Activated CD4-positive, alpha-beta memory T cell treated with anti-CD3 and anti-CD28 coated beads, Interleukin-2, amount 10 ng/mL, durations not matched to agents 7 days and 5 days (primary cell): ENCODE measurements around the gene TJP3. TPM values are rescaled to one million over a fixed set of nuclear protein-coding genes. Genes with fewer than 3 reads are reported as not detected.
"Not testable (repeated sequence)": the region's sequence is repeated elsewhere in the genome, so short reads cannot be mapped to it uniquely, and the experiment has no call there.

Source experiments
- CTCF ChIA-PET: fragments of 350-600 bp; sonication (Branson Sonifier 250); formaldehyde crosslinking; loops from one replicate; lab custom pipeline; 2021; ENCODE audit warnings: antibody characterized with exemption, inconsistent platforms; lab: Charles Lee
- POLR2A ChIA-PET: fragments of 350-600 bp; sonication (Branson Sonifier 250); formaldehyde crosslinking; loops from one replicate; lab custom pipeline; 2021; ENCODE audit warnings: antibody characterized with exemption; lab: Charles Lee
- DNase-seq: peaks from one replicate; pipeline ENCODE4 v3.0.0-alpha.2; 2020
- H3K27ac Mint-ChIP-seq: one replicate; pipeline ENCODE4 v1.8.0; 2021; ENCODE audit warnings: mild to moderate bottlenecking, mixed read lengths
- H3K27me3 Mint-ChIP-seq: one replicate; pipeline ENCODE4 v1.8.0; 2021; ENCODE audit warnings: mixed read lengths
- H3K36me3 Mint-ChIP-seq: one replicate; pipeline ENCODE4 v1.8.0; 2021; ENCODE audit warnings: low read depth, mixed read lengths
- H3K4me1 Mint-ChIP-seq: one replicate; pipeline ENCODE4 v1.8.0; 2021; ENCODE audit warnings: mixed read lengths
- H3K4me3 Mint-ChIP-seq: one replicate; pipeline ENCODE4 v1.8.0; 2021; ENCODE audit warnings: mild to moderate bottlenecking, mixed read lengths
- H3K9me3 Mint-ChIP-seq: one replicate; pipeline ENCODE4 v1.8.0; 2021; ENCODE audit warnings: mixed read lengths
- total RNA-seq, 2 experiments: library from RNA; stranded (reverse); gene quantifications; one replicate each; pipeline ENCODE4 v1.2.3, GENCODE V29; 2021

Gene TJP3
- total RNA-seq: 1 to 10 TPM; 1.4 to 1.7 TPM

GRCh38 chr19:3708207-3708931, at the start of gene TJP3:
TSS of gene TJP3 (plus strand) at chr19:3708384. CDS start at chr19:3728433, 20,049 bp downstream.
- CTCF ChIA-PET: interaction anchor here (0.6 to 2.8 kb wide), 3 partner anchors 18 to 1267 kb away, joined by 3 to 11 read pairs (median 4); no protein-coding TSS in a partner anchor
- H3K27ac Mint-ChIP-seq: no peak within 1 kb of the TSS
- POLR2A ChIA-PET: interaction anchor here (0.9 kb wide), 1 partner anchor 13 kb away, joined by 3 read pairs; no protein-coding TSS in a partner anchor
- DNase-seq: no peak
- H3K4me3 Mint-ChIP-seq: no peak within 1 kb of the TSS
- H3K9me3 Mint-ChIP-seq: no peaks in the 10 kb centered on the region
- peaks cover 7% of the 10 kb centered on the region for H3K27me3 Mint-ChIP-seq
- H3K4me1 Mint-ChIP-seq: peaks cover 5% of the 10 kb centered on the region
- H3K36me3 Mint-ChIP-seq: no peaks in the 10 kb centered on the region

DNA sequence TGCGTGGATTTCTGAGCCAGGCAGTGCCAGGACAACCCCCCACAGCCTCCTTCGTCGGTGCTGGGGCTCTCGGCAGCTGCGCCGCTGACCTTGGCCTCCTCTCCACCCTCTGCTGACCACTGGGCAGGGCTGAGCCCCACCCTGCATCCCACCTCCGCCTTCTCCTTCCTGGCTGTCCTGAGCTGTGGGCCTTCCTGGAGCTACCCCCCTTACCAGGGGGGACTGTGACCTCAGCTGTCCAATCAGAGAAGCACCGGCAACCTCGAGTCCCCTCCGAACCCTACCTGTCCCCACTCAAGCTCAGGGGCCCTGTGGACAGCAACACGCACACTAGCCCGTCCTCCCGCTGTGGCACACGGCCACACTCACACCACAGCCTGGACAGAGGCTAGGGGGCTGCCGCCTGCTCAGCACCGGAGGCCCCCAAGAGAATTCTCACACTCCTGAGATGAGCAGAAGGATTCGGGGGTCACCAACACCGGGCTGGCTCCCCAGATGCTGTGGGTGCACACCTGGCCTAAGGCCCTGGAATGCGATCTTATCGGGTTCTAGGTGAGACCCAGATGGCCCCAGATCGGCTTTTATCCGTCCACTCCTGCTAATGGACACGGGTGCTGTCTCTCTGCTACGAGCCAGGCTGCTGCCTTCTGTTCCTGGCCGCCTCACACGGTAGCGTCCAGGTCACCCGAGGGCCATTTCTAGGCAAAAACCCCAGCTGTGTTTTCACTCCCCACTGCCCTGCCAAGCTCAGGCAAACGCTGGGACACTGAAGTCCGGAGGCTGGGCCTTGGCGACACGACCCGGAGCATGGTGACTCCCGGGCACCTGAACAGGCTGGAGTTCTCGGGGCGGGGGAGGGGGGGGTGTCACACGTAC, 49.1 kb upstream of the TJP3 start:
- H3K9me3 Mint-ChIP-seq: no peaks in the 10 kb centered on the region
- POLR2A ChIA-PET: no interaction called here

DNA sequence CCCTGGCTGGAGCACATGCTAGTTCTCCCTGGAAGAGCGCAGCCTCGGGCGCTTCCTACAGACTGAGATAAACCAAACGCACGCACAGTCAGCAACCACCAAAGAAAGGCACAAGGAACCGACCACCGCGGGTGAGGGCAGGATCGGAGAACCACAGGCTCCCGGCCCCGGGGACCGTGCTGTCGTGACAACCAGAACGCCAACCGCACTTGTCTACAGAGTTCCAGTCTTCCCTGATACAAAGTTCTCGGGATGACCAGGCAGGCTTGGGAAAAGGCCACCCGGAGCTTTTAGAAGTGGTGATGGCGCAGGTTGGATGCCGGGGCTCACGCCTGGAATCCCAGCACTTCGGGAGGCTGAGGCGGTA, 48.5 kb upstream of the TJP3 start:
- no peaks in the 10 kb centered on the region for H3K27me3 Mint-ChIP-seq
- ChIA-PET CTCF (no interaction called here), POLR2A (no interaction called here)
- H3K27ac Mint-ChIP-seq: no peak overlapping the region
- DNase-seq: no peak
- no peaks in the 10 kb centered on the region for H3K9me3 Mint-ChIP-seq
- H3K4me3 Mint-ChIP-seq: no peak overlapping the region
- peaks cover 16% of the 10 kb centered on the region for H3K36me3 Mint-ChIP-seq
- no peaks in the 10 kb centered on the region for H3K4me1 Mint-ChIP-seq

More for the DNA sequence above, 49.1 kb upstream of the TJP3 start:
- no peak overlapping the region for H3K4me3 Mint-ChIP-seq
- no peaks in the 10 kb centered on the region for H3K27me3 Mint-ChIP-seq
- H3K27ac Mint-ChIP-seq: no peak overlapping the region
- H3K36me3 Mint-ChIP-seq: peaks cover 16% of the 10 kb centered on the region
- DNase-seq: no peak
- no peaks in the 10 kb centered on the region for H3K4me1 Mint-ChIP-seq
- CTCF ChIA-PET: no interaction called here

- no peak for DNase-seq
- ChIA-PET CTCF (interaction anchor here (1.0 kb wide), 1 partner anchor 13 kb away, joined by 3 read pairs; no protein-coding TSS in a partner anchor), POLR2A (interaction anchor here (0.7 kb wide), 1 partner anchor 39 kb away, joined by 3 read pairs; the partner anchor contains the start of gene PIP5K1C)
- no peak overlapping the region for H3K4me3 Mint-ChIP-seq
- peaks cover 16% of the 10 kb centered on the region for H3K36me3 Mint-ChIP-seq
- H3K27me3 Mint-ChIP-seq: no peaks in the 10 kb centered on the region
- no peak overlapping the region for H3K27ac Mint-ChIP-seq
- no peaks in the 10 kb centered on the region for H3K4me1 Mint-ChIP-seq
- H3K9me3 Mint-ChIP-seq: no peaks in the 10 kb centered on the region
Measured at GRCh38 chr19:3660493-3661219, 47.5 kb upstream of the TJP3 start.

DNA sequence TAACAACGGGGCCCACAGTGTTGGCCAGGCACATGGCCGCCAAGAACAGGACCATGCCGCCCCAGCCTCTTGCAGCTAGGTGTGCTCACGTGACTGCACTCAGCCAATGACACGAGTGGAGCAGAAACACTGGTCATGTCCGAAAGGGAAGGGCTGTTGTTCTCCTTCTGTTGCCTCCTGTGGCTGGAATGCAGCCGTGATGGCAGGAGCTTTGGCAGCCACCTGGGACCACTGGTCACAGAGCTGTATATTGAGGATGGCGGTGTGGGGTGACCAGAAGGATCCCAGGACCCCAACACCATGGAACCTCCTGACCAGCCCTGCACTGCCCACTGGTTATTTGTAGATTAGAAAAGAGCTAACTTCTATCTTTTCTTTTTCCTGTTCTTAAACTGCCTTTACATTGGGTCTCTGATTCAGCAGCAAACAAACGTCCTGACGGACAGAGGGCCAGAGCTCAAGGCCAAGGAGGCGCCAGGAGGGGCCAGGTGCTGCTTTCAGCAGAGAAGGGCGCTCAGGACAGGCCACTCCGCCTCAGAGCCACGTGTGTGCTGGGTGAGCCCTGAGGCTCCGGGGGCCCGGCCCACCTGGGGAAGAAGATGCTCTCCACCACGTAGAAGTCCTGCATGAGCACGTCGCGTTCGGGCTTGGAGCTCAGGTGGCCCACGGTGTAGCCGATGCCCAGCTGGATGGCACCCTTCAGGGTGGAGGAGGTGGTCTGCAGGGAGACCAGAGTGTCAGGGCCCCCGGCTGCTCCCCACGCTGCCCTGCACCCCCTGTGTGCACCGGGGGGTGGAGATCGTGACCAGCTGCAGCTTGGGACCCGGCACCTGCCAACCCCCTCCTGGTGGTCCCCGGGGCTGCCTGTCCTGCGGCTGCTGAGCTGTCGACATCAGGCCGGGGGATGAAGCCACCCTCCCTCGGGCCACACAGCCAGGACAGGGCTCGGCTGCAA, 46.6 kb upstream of the TJP3 start:
- ChIA-PET POLR2A (interaction anchor here (0.7 kb wide), 1 partner anchor 38 kb away, joined by 3 read pairs; the partner anchor contains the start of gene PIP5K1C), CTCF (interaction anchor here (1.0 to 1.5 kb wide), 2 partner anchors 12 to 34 kb away, joined by 3 to 4 read pairs; no protein-coding TSS in a partner anchor)
- no peak overlapping the region for H3K4me3 Mint-ChIP-seq
- H3K27ac Mint-ChIP-seq: no peak overlapping the region
- H3K36me3 Mint-ChIP-seq: peaks cover 16% of the 10 kb centered on the region
- H3K9me3 Mint-ChIP-seq: no peaks in the 10 kb centered on the region
- DNase-seq: no peak
- no peaks in the 10 kb centered on the region for H3K4me1 Mint-ChIP-seq
- H3K27me3 Mint-ChIP-seq: no peaks in the 10 kb centered on the region

GRCh38 chr19:3663838-3664237, 44.3 kb upstream of the TJP3 start:
- Mint-ChIP-seq H3K4me1 (no peaks in the 10 kb centered on the region), H3K27ac (no peak overlapping the region), H3K27me3 (no peaks in the 10 kb centered on the region), H3K36me3 (peaks cover 11% of the 10 kb centered on the region), H3K9me3 (no peaks in the 10 kb centered on the region), H3K4me3 (no peak overlapping the region)
- no peak for DNase-seq
- ChIA-PET CTCF (no interaction called here), POLR2A (no interaction called here)

- H3K4me1 Mint-ChIP-seq: peaks cover under 1% of the 10 kb centered on the region
- no peaks in the 10 kb centered on the region for H3K27me3 Mint-ChIP-seq
- H3K9me3 Mint-ChIP-seq: no peaks in the 10 kb centered on the region
- H3K4me3 Mint-ChIP-seq: no peak overlapping the region
- DNase-seq: no peak
- no peak overlapping the region for H3K27ac Mint-ChIP-seq
- H3K36me3 Mint-ChIP-seq: peaks cover 11% of the 10 kb centered on the region
- ChIA-PET CTCF (interaction anchor here (1.1 kb wide), 1 partner anchor 42 kb away, joined by 4 read pairs; no protein-coding TSS in a partner anchor), POLR2A (no interaction called here)
Measured at GRCh38 chr19:3664879-3665642, 43.1 kb upstream of the TJP3 start.

- H3K4me1 Mint-ChIP-seq: peaks cover 5% of the 10 kb centered on the region
- peaks cover 8% of the 10 kb centered on the region for H3K36me3 Mint-ChIP-seq
- H3K9me3 Mint-ChIP-seq: no peaks in the 10 kb centered on the region
- peak; percentile 77 for DNase-seq
- H3K27ac Mint-ChIP-seq: no peak overlapping the region
- H3K27me3 Mint-ChIP-seq: no peaks in the 10 kb centered on the region
- CTCF ChIA-PET: interaction anchor here (0.8 to 1.1 kb wide), 3 partner anchors 25 to 41 kb away, joined by 3 to 4 read pairs (median 3); no protein-coding TSS in a partner anchor
- H3K4me3 Mint-ChIP-seq: no peak overlapping the region
- POLR2A ChIA-PET: no interaction called here
Measured at GRCh38 chr19:3665681-3666544, 42.3 kb upstream of the TJP3 start.

GRCh38 chr19:3666545-3666856, 41.7 kb upstream of the TJP3 start:
- H3K36me3 Mint-ChIP-seq, H3K4me1 Mint-ChIP-seq, H3K4me3 Mint-ChIP-seq, H3K27me3 Mint-ChIP-seq, H3K9me3 Mint-ChIP-seq, POLR2A ChIA-PET, DNase-seq, H3K27ac Mint-ChIP-seq: not testable (repeated sequence)
- CTCF ChIA-PET: interaction anchor here (0.8 to 1.0 kb wide), 2 partner anchors 24 to 38 kb away, joined by 3 read pairs; no protein-coding TSS in a partner anchor

DNA sequence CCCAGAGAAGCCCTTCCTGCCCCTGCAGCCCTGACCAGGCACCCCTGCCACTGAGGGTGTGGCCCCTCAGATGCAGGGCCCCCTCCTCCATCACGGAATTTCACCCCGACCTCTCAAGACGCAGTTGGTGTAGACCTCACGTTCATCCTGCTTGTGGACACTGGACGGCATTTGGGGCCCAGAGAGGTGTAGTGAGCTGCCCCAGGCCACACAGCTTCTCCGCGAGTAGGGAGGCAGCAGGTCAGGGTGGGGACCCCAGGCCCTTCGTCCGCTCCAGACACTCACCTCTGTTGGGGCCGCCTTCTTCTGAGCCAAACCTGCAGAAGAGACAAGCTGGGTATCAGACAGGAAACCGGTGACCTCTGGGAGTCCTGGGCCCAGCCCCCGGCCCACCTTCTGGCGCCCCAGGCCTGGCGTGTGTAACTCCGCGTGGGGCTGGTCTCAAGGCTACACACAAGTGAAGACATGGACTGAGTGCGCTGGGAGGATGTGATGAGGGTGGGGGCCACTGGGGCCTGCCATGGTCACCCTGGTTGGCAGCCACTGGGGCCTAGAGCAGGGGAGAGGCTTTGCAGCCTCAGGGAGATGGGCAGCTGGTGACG, 41.0 kb upstream of the TJP3 start:
- H3K4me1 Mint-ChIP-seq: peaks cover 15% of the 10 kb centered on the region
- H3K36me3 Mint-ChIP-seq: peaks cover 4% of the 10 kb centered on the region
- POLR2A ChIA-PET: interaction anchor here (0.5 kb wide), 1 partner anchor 120 kb away, joined by 3 read pairs; no protein-coding TSS in a partner anchor
- CTCF ChIA-PET: interaction anchor here (0.5 to 1.0 kb wide), 2 partner anchors 13 to 37 kb away, joined by 3 to 4 read pairs; no protein-coding TSS in a partner anchor
- H3K27ac Mint-ChIP-seq: no peak overlapping the region
- DNase-seq: no peak
- H3K27me3 Mint-ChIP-seq: no peaks in the 10 kb centered on the region
- no peak overlapping the region for H3K4me3 Mint-ChIP-seq
- H3K9me3 Mint-ChIP-seq: no peaks in the 10 kb centered on the region
